IMR-90 (cell line): Measurements from ENCODE around the gene PYCR2. TPM values are rescaled to one million over a fixed set of nuclear protein-coding genes. Genes with fewer than 3 reads are reported as not detected.

Source experiments
- ATAC-seq: fragments of 200-7000 bp; cut with Tn5 transposase; 2 replicates; pipeline ENCODE4 v1.9.1; 2020; ENCODE audit warnings: low read depth, mild to moderate bottlenecking, moderate library complexity
- BruUV-seq: library from RNA; stranded (reverse); fragments of 400-500 nt; replicated peaks from 2 replicates; lab custom pipeline; 2021; lab: Mats Ljungman, UMichigan
- CTCF ChIA-PET: fragments of 300-600 bp; formaldehyde crosslinking; extraction: SDS; loops from one replicate; lab custom pipeline; 2021; ENCODE audit warnings: antibody characterized with exemption; lab: Yijun Ruan, JAX
- POLR2A ChIA-PET: fragments of 300-600 bp; sonication (Branson Sonifier 250); formaldehyde crosslinking; loops from one replicate; lab custom pipeline; 2022; ENCODE audit warnings: antibody characterized with exemption; ENCODE audit not compliant: unreplicated experiment; lab: Charles Lee
- DNase-seq: peaks from one replicate; pipeline ENCODE4 v3.0.0; 2013
- H2AFZ ChIP-seq: replicated peaks from 2 replicates; pipeline ENCODE3; 2013; ENCODE audit warnings: low read length, mild to moderate bottlenecking; ENCODE audit not compliant: poor library complexity
- H2AK5ac ChIP-seq: 2 replicates; pipeline ENCODE4 v1.6.1; 2013; ENCODE audit warnings: low read depth, low read length, inconsistent platforms
- H2AK9ac ChIP-seq: replicated peaks from 2 replicates; pipeline ENCODE3; 2013; ENCODE audit warnings: mild to moderate bottlenecking, low read depth, low read length, moderate library complexity; ENCODE audit not compliant: poor library complexity
- H2BK120ac ChIP-seq: 2 replicates; pipeline ENCODE4 v1.6.1; 2013; ENCODE audit warnings: low read depth, low read length, inconsistent platforms
- H2BK15ac ChIP-seq: 3 replicates; pipeline ENCODE4 v1.6.1; 2013; ENCODE audit warnings: low read depth, low read length, inconsistent platforms
- H2BK20ac ChIP-seq: 2 replicates; pipeline ENCODE4 v1.6.1; 2013; ENCODE audit warnings: low read depth, mild to moderate bottlenecking, inconsistent platforms, low read length, moderate library complexity
- H2BK5ac ChIP-seq: 2 replicates; pipeline ENCODE4 v1.6.1; 2013; ENCODE audit warnings: mild to moderate bottlenecking, low read depth, low read length, inconsistent platforms; ENCODE audit not compliant: poor library complexity, severe bottlenecking
- H3K14ac ChIP-seq: replicated peaks from 2 replicates; pipeline ENCODE4 v1.6.1; 2013; ENCODE audit warnings: low read depth, low read length, inconsistent platforms
- H3K18ac ChIP-seq: 2 replicates; pipeline ENCODE4 v1.6.1; 2013; ENCODE audit warnings: low read depth, low read length, control low read depth
- H3K23ac ChIP-seq: 2 replicates; pipeline ENCODE4 v1.6.1; 2013; ENCODE audit warnings: low read depth, low read length, inconsistent platforms
- H3K27ac ChIP-seq: 2 replicates; pipeline ENCODE4 v1.5.1; 2013; ENCODE audit warnings: mild to moderate bottlenecking, control low read depth, low read length; ENCODE audit not compliant: insufficient read depth
- H3K27me3 ChIP-seq: 2 replicates; pipeline ENCODE4 v1.6.1; 2013; ENCODE audit warnings: low read length; ENCODE audit not compliant: control insufficient read depth, insufficient read depth
- H3K36me3 ChIP-seq: 2 replicates; pipeline ENCODE4 v1.6.1; 2013; ENCODE audit warnings: low read length, mixed read lengths; ENCODE audit not compliant: control insufficient read depth, insufficient read depth
- H3K4ac ChIP-seq: 2 replicates; pipeline ENCODE4 v1.6.1; 2013; ENCODE audit warnings: low read depth, low read length, inconsistent platforms
- H3K4me1 ChIP-seq: 2 replicates; pipeline ENCODE4 v1.6.1; 2013; ENCODE audit warnings: low read length, mixed read lengths; ENCODE audit not compliant: control insufficient read depth, insufficient read depth
- H3K4me2 ChIP-seq: 2 replicates; pipeline ENCODE4 v1.6.1; 2013; ENCODE audit warnings: low read depth, mild to moderate bottlenecking, control low read depth, low read length, moderate library complexity
- H3K4me3 ChIP-seq: 2 replicates; pipeline ENCODE4 v1.5.1; 2013; ENCODE audit warnings: low read depth, mild to moderate bottlenecking, control low read depth, low read length, moderate library complexity; ENCODE audit not compliant: insufficient read depth
- H3K56ac ChIP-seq: 2 replicates; pipeline ENCODE4 v1.6.1; 2013; ENCODE audit warnings: low read length, inconsistent platforms; ENCODE audit not compliant: insufficient read depth; ENCODE audit errors: extremely low read depth
- H3K79me1 ChIP-seq, 2 experiments: 2 replicates each; pipeline ENCODE4 v1.6.1; 2013; ENCODE audit warnings: low read length in 2 of 2, inconsistent platforms in 1 of 2, low read depth in 1 of 2
- H3K9ac ChIP-seq: 2 replicates; pipeline ENCODE4 v1.6.1; 2013; ENCODE audit warnings: low read depth, low read length, control low read depth
- H3K9me1 ChIP-seq: 2 replicates; pipeline ENCODE4 v1.6.1; 2013; ENCODE audit warnings: low read length, inconsistent platforms; ENCODE audit not compliant: insufficient read depth
- H3K9me3 ChIP-seq: 2 replicates; pipeline ENCODE4 v1.6.1; 2013; ENCODE audit warnings: low read length; ENCODE audit not compliant: control insufficient read depth, insufficient read depth
- H4K20me1 ChIP-seq: 2 replicates; pipeline ENCODE4 v1.6.1; 2013; ENCODE audit warnings: low read length, inconsistent platforms; ENCODE audit not compliant: insufficient read depth
- H4K5ac ChIP-seq: 2 replicates; pipeline ENCODE4 v1.6.1; 2013; ENCODE audit warnings: mild to moderate bottlenecking, low read depth, low read length, control low read depth
- H4K8ac ChIP-seq, 2 experiments: 2 replicates each; pipeline ENCODE4 v1.6.1; 2013; ENCODE audit warnings: low read depth in 2 of 2, low read length in 2 of 2, control low read depth in 1 of 2, inconsistent platforms in 1 of 2
- H4K91ac ChIP-seq: 2 replicates; pipeline ENCODE4 v1.6.1; 2013; ENCODE audit warnings: low read depth, low read length, inconsistent platforms; ENCODE audit not compliant: insufficient read depth
- MAZ ChIP-seq: IDR thresholded peaks from 2 replicates; pipeline ENCODE4 v1.6.1; 2012; ENCODE audit warnings: low read depth, mild to moderate bottlenecking, low read length, improper control_type of control experiment, moderate library complexity, borderline replicate concordance
- POLR2A ChIP-seq: IDR thresholded peaks from 2 replicates; pipeline ENCODE4 v1.6.1; 2012; ENCODE audit warnings: mild to moderate bottlenecking, low read depth, low read length
- WGBS, 2 experiments: methylation state at CpG; one replicate each; pipeline versions ENCODE4 v1.1.5 to v1.1.7; 2013; ENCODE audit warnings: missing lambda C conversion rate in 2 of 2; ENCODE audit not compliant: insufficient read length in 1 of 2; ENCODE audit errors: extremely low coverage in 2 of 2; 5-methylcytosine and 5-hydroxymethylcytosine counted together
- dilution Hi-C: fragments of 300-500 bp; cut with HindIII; formaldehyde crosslinking; loops from one replicate; pipeline ENCODE4 v1.14.3; 2018; ENCODE audit warnings: low sequenced_read_pairs; ENCODE audit not compliant: unreplicated experiment
- in situ Hi-C: fragments of 300-500 bp; cut with MboI; formaldehyde crosslinking; loops from 3 replicates; pipeline ENCODE4 v1.14.3; 2019; ENCODE audit warnings: low sequenced_read_pairs, inconsistent platforms, mixed read lengths
- intact Hi-C: fragments of 100-400 bp; cut with micrococcal nuclease; formaldehyde crosslinking; loops from 2 replicates; pipeline ENCODE4 v1.10.0; 2022
- polyA plus RNA-seq, 3 experiments: library from polyadenylated mRNA; depleted of rRNA; stranded (reverse); fragments of >200 nt; gene quantifications; 2 replicates each; pipeline ENCODE4 v1.2.3, GENCODE V29; 2012; ENCODE audit warnings: low replicate concordance in 1 of 3
- total RNA-seq: library from RNA; depleted of rRNA; stranded (reverse); fragments of >200 nt; gene quantifications from 2 replicates; pipeline ENCODE4 v1.2.3, GENCODE V29; 2012

Gene PYCR2
- total and polyA plus RNA-seq, 2 of the 4 experiments (the other 2 are of a cell fraction): 34.4 to 68.1 TPM

DNA sequence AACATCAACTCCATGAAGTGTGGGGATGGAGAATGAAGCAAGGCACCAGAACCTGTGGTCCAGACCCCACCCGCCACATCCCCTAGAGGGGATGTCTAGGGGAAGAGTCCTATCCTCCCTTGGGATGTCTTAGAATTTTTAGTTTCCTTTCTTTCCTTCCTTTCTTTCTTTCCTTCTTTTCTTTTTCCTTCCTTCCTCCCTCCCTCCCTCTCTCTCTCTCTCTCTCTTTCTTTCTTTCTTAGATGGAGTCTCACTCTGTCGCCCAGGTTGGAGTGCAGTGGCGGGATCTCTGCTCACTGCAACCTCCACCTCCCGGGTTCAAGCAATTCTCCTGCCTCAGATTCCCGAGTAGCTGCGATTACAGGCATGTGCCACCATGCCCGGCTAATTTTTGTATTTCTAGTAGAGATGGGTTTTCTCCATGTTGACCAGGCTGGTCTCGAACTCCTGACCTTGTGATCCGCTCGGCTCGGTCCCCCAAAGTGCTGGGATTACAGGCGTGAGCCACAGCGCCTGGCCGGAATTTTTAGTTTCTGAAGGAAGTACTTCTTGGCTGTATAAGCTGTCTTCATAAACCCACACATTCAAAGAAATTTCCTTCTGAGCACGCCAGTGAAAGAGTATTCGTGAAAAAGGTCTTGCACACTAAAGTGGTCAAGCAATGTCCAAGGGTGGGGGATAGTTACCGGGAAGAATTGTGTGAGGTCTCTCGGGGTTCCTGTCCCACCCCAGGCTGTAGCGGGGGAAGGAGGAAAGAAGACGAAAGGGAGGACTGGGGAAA, 37.8 kb upstream of the PYCR2 start:
- H2BK15ac ChIP-seq: no peak overlapping the region
- H3K36me3 ChIP-seq: no peaks in the 10 kb centered on the region
- no peaks in the 10 kb centered on the region for H3K79me1 ChIP-seq
- H2BK120ac ChIP-seq: no peak overlapping the region
- ChIA-PET CTCF (interaction anchor here (1.0 to 1.3 kb wide), 3 partner anchors 13 to 25 kb away, joined by 3 to 4 read pairs (median 3); no protein-coding TSS in a partner anchor), POLR2A (no interaction called here)
- intact Hi-C loops: no loop called here
- no peak overlapping the region for H4K8ac ChIP-seq
- H2BK20ac ChIP-seq: no peak overlapping the region
- no peak overlapping the region for H3K23ac ChIP-seq
- dilution Hi-C loops: no loop called here
- H3K9ac ChIP-seq: no peak overlapping the region
- no peak overlapping the region for H2AK5ac ChIP-seq
- no peaks in the 10 kb centered on the region for H3K9me3 ChIP-seq
- H3K14ac ChIP-seq: no peak overlapping the region
- H3K27me3 ChIP-seq: peaks cover 8% of the 10 kb centered on the region; the same call in 1 of the 2 replicates
- H4K91ac ChIP-seq: no peak overlapping the region
- TF ChIP-seq MAZ (no peak), POLR2A (no peak)
- H2AK9ac ChIP-seq: no peak overlapping the region
- H3K56ac ChIP-seq: no peak overlapping the region
- no peaks in the 10 kb centered on the region for H3K9me1 ChIP-seq
- no peak for DNase-seq
- no peak overlapping the region for H3K4me3 ChIP-seq
- 50% methylated on average over 2 of the region's 20 CpGs; no CpG with 5 or more reads in 1 of the 2 experiments for WGBS, 2 experiments
- no peaks in the 10 kb centered on the region for H3K4me1 ChIP-seq
- no peak overlapping the region for H2BK5ac ChIP-seq
- peak overlapping the region; percentile 79 for H2AFZ ChIP-seq
- H3K4ac ChIP-seq: no peak overlapping the region
- no peak for ATAC-seq
- no peak overlapping the region for H3K18ac ChIP-seq
- H4K20me1 ChIP-seq: no peaks in the 10 kb centered on the region
- BruUV-seq: no TSS peak
- H4K5ac ChIP-seq: no peak overlapping the region
- in situ Hi-C loops: no loop called here
- H3K4me2 ChIP-seq: no peak overlapping the region
- no peak overlapping the region for H3K27ac ChIP-seq
